Stimulated activated naive CD4-positive, alpha-beta T cell (primary cell): ENCODE measurements around the gene AKIP1.
"Not testable (repeated sequence)": the region's sequence is repeated elsewhere in the genome, so short reads cannot be mapped to it uniquely, and the experiment has no call there.

ENCODE experiments used
- DNase-seq, 6 experiments: peaks; one replicate each; lab custom pipeline; 2025; lab: John Stamatoyannopoulos, UW

Gene AKIP1

DNA sequence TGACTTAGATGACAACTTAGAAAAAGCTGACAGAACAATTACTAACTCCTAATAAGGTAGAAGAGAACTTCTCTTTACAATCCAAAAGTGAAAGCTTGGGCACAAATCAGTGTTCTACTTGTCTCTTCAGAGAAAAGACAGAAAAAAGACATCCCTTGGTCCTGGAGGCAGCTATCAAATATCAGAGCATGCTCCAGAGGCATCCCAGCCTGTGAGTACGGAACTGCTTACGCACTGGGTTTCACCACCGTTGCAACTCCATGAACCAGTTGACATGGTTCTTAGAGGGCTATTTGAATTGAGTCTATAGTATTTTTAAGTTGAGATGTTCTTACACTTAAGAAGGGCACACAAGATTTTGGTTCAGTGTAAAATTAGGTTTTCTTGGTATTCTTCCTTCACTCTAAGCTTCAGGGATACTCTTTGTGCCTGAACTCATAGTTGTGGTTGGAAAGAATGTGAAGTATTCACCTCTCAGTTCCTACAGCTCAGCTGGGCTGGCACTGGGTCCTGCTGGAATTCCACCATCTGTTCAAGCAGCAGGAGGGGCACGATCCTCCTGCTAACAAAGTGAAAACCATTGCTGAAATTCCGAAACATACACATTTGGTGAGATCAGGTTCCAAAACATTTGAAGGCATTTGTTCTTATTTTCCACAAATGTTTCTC is 6.3 kb downstream of the AKIP1 start:
- no peak for DNase-seq

DNA sequence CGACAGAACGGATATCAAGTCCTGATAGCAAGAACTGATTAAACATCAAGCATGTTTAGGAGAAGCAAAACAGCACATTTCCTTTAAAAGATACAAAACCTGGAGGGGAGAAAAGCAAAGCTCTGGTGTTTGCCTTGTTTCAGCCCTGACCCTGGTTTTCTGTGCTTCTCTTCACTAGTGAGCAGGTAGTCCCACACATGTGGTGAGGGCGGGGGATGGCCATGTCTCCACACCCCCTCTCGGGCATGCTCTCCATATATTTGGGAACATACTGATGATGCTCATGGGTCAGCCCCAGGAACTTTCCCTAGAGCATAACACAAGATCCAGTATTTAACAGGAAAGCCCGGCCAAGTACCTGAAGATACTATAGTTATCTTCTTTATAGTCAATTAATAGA is 11.7 kb downstream of the AKIP1 start:
- DNase-seq = no peak

DNA sequence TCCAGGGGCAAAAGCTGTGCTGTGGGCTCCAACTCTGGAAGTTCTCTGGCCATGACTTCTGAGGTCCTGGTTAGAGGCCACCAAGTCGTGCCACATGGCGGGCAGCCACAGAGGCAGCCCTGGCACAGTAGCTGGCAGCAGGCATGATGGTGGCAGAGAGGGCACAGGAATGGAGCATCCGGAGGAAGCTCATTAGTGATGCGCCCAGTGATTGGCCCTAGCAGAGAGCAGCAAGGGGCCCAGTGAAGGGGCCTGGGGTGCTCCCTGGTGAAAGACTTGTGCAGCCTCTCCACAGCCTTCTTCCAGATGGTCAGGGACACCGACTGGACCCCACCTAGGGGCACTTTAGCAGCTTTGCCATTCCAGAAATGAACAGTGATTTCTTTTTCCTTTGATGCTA is 14.7 kb downstream of the AKIP1 start:
- DNase-seq = no peak

DNA sequence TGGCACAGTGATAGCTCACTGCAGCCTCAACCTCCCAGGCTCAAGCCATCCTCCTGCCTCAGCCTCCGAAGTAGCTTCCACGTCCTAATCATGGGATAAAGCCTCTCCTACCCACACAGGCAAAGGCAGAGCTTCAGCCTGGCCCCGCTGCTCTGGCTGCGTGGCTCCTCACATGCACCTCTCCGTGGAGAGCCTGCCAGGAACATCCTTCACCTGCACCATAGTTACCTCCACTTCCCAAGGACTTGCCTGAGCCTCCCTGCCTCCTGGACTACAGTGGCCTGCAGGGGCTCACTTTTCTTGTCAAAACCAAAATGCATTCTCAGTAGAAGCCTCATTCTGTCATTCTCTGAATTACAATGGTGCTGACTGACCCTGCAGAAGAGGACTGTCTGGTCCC is 15.2 kb downstream of the AKIP1 start:
- no peak for DNase-seq

DNA sequence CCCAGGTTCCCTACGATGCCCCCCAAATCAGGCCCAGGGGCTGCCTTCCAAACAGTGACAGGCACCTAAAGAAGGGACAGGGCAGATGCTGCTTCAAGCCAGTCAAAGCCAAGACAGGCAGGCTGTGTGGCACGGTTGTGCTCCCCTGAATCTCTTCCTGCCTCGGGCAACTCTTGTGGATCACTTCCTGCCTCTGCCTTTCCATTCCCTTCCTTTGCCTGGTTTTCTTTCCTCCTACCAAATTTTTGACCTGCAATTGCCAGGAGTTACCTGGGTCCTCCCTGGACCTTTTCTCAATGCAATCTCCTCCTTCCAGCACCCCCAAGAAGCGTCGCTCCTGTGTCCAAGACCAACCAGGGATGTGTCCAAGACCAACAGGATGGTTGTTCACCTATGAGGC is 16.2 kb downstream of the AKIP1 start:
- no peak for DNase-seq

DNA sequence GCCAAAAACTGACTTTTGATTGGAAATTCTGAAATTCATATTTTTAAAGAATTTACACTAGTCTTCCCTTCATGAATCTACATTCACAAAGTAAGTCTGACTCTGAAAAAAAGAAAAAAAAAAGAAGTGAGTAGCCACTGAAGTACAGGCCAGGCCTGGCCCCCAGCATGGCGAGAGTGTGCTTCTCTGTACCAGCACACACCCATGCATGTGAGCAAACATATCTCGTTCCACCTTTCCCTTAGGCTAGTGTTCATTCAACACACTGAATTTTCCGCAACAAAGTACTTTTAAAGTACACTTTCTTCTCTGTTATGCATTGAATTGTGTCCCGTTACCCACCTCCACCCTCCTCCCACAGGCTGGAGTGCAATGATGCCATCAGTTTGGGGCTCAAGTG is 17.2 kb downstream of the AKIP1 start:
- no peak for DNase-seq

DNA sequence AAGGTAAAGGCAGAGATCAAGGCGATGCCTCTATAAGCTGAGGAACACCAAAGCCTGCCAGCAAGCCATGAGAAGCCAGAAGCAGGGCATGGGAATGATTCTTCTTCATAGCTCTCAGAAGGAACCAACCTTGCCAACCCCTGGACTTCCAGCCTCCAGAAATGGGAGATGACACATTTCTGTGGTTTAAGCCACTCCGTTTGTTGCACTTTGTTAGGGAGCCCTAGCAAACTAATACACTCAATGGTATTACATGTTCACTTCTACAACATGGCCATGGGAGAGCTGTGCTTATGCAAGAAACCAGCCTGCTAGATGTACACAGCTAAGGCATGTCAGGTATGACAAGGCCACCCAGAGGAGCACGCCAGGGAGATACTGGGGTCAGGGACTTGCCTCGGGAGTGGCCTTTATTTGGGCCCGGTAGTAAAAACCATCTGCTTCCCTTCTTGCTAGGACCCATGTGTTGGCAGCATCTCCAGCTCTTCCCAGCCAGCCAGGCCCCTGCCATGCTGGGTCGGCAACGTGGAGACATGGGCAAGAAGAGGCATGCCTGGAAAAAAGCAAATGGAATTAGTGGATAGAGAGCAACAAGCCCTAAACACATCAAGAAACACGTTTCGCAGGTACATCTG is 18.1 kb downstream of the AKIP1 start:
- DNase-seq = no peak

DNA sequence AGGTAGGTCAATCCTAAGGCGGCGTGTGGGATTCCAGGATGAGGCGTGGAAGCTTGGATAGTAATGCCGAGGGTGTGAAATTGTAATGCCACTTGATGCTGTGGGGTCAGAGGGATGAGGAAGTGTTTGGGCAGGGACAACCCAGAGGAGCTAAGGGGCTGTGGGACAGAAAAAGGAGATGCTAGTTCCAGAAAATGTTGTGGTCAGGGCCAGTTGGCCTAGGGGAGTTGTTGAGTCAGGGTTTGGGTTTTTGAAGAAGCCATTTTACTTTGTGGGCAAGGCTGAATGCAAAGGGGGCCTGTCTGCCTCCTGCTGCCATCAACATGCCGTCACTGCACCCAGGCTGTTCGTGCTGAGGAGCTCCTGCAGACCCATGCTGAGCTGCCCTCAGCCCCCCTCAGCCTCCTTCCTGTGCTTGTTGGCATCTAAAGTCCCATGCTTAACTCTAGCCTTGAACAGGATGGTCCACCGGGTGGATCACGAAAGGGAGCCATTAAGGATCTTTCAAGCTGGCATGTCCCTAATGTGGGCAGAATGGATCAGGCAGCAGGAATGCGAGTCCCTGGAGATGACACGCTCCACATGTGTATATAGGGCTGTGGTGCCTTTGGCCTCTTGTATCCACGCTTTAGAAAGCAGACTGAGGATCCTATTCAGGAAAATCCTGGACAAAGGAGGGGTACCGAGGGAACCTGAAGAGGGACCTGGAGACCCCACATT is 19.6 kb downstream of the AKIP1 start:
- no peak for DNase-seq

DNA sequence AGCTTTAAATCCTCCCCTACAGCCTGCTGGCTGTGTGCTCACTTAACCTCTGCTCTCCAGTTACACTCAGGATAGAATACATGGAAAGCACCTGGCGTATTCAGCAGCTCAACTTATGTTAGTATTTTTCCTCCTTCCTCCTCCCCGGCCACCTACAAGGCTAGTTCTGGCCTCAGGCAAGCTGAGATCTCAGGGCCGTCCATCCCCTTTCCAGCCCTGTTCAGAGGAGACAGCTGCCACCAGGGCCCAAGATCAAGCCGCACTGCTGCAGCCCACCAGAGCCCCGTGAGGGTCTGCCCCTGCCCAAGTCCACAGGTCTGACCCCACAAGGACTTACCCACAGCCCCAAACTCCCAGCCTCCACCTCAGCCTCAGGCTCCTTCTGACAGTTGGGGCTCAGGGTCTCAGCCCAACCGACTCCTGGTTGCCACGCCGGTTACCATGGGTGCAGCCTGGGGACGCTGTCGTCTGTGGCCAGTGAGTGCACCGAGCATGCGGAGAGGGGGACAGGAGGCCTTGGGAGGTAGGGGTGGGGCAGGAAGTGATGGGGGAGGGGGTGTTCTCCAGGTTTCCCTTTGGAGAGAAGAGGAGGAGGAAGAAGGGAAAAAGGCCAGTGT is 21.7 kb downstream of the AKIP1 start, which contains the start of gene C11orf16:
TSS of gene C11orf16 (minus strand) at position 384 of the 617 bp plus-strand sequence. CDS start 639 bp downstream, outside the sequence.
- no peak for DNase-seq

DNA sequence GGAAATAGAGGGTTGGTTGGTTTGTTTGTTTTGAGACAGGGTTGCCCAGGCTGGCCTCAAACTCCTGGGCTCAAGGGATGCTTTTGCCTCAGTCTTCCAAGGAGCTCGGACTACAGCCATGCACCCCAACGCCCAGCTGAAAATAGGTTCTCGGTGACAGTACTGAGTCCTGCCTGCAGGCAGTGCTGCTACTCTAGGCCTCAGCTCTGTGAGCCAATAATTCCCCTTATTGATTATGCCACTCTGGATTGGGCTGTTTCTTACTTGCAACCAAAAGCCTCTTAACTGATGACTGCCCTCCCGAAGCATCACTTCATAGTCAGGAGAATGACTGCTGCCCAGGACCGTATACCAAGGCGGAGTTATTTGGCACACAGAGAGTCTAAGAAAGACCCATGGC is 22.9 kb downstream of the AKIP1 start:
- DNase-seq = no peak

DNA sequence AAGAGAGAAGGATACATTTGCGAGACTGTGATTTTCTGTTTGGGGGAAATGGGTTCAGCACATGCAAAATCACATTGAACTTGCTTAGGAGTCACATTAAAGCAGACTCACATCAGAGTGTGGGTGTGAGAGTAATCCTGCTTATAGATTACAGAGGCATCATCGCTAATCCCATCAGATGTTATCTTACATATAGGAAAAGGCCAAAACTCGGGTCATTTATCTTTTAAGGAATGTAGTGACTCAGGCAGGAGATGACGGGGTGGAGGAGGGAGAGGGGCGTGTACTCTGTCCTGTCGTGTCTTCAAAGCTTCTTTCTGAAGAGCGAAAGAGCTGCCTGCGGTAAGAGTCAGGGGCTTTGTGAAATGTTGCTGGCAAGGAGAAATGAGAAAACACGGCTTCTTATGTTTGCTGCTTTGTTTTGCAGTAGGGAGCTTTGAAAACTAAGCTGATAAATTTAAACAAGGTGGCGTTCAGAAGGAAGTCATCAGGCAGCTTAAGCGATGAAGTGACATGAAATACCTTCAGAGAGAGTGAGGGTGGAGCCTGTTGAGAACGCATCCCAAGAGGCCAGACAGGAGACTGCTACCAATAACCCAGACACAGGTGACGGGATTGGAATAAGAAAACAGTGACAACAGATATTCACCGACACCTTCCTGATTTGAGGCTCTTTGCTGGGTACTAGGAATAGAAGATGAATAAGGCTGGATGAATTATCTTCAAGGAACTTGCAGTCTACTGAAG is 23.9 kb downstream of the AKIP1 start:
- no peak for DNase-seq

DNA sequence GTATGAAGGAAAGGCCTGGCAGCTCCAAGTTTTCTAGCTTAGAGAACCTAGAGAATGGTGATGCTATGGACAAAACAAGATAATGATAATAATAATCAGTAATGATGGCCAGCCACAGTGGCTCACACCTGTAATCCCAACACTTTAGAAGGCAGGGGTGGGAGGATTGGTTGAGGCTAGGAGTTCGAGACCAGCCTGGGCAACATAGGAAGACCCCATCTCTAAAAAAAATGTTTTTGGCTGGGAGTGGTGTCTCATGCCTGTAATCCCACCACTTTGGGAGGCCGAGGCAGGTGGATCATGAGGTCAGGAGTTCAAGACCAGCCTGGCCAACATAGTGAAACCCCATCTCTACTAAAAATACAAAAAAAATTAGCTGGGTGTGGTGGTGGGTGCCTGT is 24.8 kb downstream of the AKIP1 start:
- not testable (repeated sequence) for DNase-seq

DNA sequence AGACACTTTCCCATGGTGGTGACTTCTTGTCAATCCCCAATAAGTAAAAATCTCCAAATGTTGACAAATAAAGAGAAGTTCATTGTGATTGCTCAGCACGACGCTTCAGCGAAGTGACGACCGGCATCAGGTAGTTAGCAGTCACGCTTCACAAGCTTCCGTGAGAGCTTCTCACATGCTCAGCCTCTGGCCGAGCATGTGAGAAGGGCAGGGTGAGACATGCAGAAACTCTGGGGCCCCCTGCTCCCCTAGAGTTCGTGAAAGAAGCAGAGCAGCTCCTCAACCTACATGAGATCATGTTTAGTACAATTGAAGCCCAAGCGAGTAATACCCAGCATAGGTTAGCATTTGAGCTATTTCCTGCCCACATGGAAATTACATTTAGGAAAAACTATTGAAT is 26.2 kb downstream of the AKIP1 start:
- DNase-seq = no peak

DNA sequence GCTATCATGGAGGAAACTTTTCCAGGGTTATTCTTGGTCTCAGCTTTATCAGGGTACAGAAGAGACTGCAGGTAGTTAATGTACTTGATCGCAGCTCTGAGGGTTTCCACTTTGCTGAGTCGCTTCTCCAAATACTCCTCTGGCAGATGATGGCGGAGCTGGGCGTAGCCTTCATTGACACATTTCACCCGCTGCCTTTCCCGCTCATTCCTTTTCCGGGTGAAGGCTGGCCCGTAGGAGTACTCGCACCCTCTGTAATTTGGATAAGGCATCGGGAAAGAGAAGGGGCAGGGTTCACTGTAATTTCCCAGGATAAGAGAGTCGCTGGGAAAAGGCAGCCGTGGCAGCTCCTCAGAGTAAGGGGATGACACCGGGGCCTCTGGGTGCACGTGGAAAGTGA is 26.7 kb downstream of the AKIP1 start:
- no peak for DNase-seq

DNA sequence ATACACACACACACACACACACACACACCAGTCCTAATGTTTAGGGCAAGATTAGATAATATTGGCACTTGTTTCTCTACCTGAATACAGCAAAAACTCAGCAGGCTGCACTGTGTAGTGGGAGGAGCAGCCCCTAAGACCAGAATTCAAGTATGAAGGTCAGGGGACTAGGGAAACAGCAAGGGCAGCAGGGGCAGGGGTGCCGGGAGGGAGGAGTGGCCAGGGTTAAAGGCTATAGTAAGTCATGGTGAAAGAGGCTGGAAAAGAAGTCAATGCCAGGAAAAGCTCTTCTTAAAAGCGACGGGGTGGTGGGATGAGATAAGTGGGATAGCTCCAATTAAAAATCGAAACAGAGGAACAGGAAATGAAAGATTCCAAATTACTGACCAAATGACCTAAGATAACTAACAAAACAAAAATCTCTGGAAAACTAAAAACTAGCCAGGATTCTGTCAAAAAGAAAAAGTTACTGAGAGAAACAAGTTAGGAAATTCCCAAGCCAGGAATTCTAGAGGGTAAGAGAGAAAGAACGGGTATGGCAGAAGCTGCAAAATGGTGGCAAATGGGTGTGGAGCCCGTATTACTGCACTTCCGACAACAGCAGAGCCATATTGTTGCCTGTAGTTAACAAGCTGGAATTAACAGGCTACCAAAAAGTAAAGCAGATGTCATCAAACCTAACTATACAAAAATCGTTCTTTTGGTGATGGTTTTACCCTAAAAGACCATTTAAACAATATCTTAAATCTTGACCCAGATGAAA is 30.5 kb downstream of the AKIP1 start:
- no peak for DNase-seq

DNA sequence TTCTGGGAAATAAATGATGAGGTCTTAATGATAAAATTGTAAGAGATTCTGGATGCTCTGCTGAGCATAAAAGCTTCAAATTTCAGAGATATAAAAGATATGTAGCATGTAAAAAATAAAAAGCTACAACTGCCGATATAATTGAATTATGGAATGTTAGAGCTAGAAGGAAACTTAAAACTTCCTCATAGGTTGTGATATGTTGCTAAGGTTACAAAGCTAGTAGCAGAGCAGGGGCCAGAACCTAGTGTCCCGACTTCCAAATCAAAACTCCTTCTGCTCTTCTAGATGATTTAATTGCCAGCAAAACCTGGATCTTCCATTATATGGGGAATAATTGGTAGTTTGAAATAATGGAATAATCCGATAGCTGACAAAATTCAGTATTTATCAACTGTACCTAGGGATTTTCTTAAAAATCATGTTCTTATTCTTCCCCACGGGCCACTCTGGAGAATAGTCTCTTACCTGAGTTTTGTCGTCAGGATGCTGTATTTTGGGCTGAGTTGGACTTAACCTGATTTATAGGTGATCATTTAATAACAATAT is 31.6 kb downstream of the AKIP1 start, which contains the start of gene ASCL3:
TSS of gene ASCL3 (minus strand) at position 499 of the 549 bp plus-strand sequence. CDS start 4,855 bp downstream, outside the sequence.
- no peak for DNase-seq

DNA sequence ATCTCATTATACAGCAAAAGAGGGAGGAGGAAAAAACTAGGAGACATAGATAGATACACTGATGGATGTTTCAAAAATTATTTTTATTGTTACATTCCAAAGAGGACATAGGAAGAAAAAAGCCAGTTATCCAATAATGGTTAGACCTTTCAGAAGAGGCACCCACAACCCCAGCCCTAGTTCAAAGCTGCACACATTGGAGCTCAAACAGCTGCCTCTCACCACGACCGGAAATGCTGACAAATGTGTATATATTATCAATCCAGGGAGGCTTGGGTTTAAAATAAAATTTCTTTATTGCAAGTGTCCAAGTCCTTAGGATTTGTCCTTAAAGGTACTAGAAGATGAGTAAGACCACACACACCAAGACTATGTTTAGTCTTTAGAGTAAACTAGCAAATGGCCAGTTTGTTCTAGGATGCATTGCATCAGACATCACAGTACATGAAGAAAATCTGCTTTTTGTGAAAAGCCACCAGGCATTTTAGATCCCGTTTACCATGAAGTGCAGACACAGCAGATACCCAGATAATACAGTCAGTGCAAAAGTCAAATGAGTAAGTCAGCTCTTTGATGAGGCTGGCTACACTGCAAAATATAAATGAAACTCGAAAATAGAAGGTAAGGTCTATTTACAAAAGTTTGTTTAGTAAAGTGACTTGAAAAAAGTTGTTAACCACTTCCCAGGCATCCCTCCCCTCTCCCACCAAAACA is 36.4 kb downstream of the AKIP1 start:
- DNase-seq = no peak

DNA sequence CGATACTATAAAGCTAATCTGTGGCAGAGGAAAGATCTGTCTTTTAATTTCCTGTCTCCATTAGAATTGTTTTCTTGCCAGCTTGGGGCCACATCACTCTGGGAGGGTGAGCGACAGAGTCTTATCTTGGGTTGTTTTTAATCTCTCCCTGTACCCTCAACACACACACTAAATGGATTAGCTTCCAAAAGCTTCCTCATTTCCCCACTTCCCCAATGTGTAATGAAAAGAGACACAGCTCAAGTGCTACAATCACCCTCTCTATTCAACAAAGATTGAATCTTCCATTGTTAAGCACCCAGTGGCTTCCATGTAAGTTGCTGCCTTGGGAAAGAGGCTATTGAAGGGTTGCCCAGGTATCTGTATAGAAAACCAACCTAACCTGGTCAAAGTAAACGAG is 37.9 kb downstream of the AKIP1 start:
- DNase-seq = no peak

DNA sequence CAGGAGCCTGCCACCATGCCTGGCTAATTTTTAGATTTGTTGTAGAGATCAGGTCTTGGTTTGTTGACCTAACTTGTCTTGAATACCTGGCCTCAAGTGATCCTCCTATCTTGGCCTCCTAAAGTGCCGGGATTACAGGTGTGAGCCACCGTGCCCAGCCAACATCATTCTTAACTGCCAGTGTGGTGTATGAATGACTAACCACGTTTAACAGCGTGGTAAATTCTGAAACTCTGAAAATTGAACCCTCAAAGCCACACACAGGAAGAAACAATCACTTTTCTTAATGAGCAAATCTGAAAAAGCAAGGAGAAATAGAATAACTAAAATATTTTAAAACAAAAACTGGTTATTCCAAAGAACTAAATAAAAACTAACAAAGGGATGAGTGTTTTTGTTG is 45.9 kb downstream of the AKIP1 start:
- DNase-seq = no peak

DNA sequence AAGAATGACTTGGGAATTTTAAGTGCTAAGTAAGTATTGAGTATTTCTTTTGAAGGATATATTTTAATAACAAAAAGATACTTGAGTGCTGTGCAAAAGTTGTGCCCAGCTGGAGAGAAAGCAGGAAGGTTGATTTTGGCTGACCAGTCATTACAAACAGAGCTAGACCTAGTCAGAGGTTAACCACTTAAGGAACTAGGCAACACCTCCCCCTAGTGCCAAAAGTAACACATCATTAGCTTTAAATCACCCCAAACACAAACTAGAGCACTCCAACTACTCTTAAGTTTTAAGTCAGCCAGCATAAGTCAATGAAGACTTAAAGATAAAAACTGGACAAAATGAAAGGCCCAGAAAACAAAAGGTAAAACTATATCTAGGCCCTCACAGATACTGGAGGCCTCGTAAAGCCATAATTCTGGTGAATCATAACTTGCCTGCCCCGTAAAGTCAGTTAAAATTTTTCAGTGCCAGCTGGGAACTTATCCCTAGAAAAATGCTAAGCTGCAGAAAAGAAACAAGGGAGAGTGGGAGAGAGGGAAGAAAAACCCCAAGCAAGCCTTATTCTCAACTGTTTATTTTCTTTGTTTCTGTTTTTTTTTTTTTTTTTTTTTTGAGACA is 48.7 kb downstream of the AKIP1 start:
- peak in 3 of 6 experiments; percentile 3 to 27 (median 22) for DNase-seq
